HG02981 (cell line): ENCODE measurements around the gene DBF4B.
"Not testable (repeated sequence)": the region's sequence is repeated elsewhere in the genome, so short reads cannot be mapped to it uniquely, and the experiment has no call there.

Source experiments
- ATAC-seq: cut with Tn5 transposase; IDR thresholded peaks from one replicate; pipeline ENCODE4 v1.9.1; 2021; ENCODE audit warnings: mild to moderate bottlenecking, moderate library complexity; ENCODE audit not compliant: unreplicated experiment

The DBF4B gene

GRCh38 chr17:44733753-44734152 is 25.3 kb downstream of the DBF4B start:
- no peak for ATAC-seq

GRCh38 chr17:44734272-44734671 is 25.8 kb downstream of the DBF4B start:
- ATAC-seq: no peak

- ATAC-seq: no peak
Observed at GRCh38 chr17:44736551-44737240, 28.2 kb downstream of the DBF4B start.

GRCh38 chr17:44738214-44738906 is 29.9 kb downstream of the DBF4B start:
- no peak for ATAC-seq

- ATAC-seq: no peak
Observed at GRCh38 chr17:44741316-44741715, 32.9 kb downstream of the DBF4B start.

GRCh38 chr17:44745301-44745700 is 36.8 kb downstream of the DBF4B start:
- ATAC-seq: no peak

GRCh38 chr17:44745738-44746137 is 37.3 kb downstream of the DBF4B start:
- not testable (repeated sequence) for ATAC-seq

- ATAC-seq: no peak
Observed at GRCh38 chr17:44747566-44747965, 39.1 kb downstream of the DBF4B start.

GRCh38 chr17:44749076-44749979 is 40.9 kb downstream of the DBF4B start:
- ATAC-seq: no peak

GRCh38 chr17:44749980-44750318 is 41.5 kb downstream of the DBF4B start:
- ATAC-seq: no peak

GRCh38 chr17:44751331-44751730 is 42.9 kb downstream of the DBF4B start:
- ATAC-seq: no peak

- no peak for ATAC-seq
Observed at GRCh38 chr17:44751806-44752205, 43.3 kb downstream of the DBF4B start.

GRCh38 chr17:44752953-44753861 is 44.7 kb downstream of the DBF4B start:
- no peak for ATAC-seq

- no peak for ATAC-seq
Observed at GRCh38 chr17:44754276-44754675, 45.8 kb downstream of the DBF4B start.

- ATAC-seq: not testable (repeated sequence)
Observed at GRCh38 chr17:44755180-44755579, 46.7 kb downstream of the DBF4B start.

GRCh38 chr17:44757045-44757917 is 48.8 kb downstream of the DBF4B start:
- no peak for ATAC-seq

GRCh38 chr17:44757918-44758413 is 49.5 kb downstream of the DBF4B start:
- no peak for ATAC-seq

- ATAC-seq: no peak
Observed at GRCh38 chr17:44758414-44759085, 50.1 kb downstream of the DBF4B start, which contains the start of gene ADAM11. TSS of gene ADAM11 (plus strand) at chr17:44758988. CDS start at chr17:44759200, 212 bp downstream.
